ENCODE measurements around the gene RIMBP2.

GRCh38 chr12:130454296-130454695 is 261.8 kb downstream of the RIMBP2 start:
- TF ChIP-seq INSM2 (tag by site-specific recombination; IDR thresholded peaks at IDR 0.05) = no peak
- TF ChIP-seq CTCF (tag by site-specific recombination; IDR thresholded peaks at IDR 0.05) = no peak
- no peak for TF ChIP-seq REST (tag by site-specific recombination; IDR thresholded peaks at IDR 0.05)
- TF ChIP-seq ZNF239 (tag by site-specific recombination; IDR thresholded peaks at IDR 0.05) = no peak
- TF ChIP-seq ZBTB49 (tag by site-specific recombination; IDR thresholded peaks at IDR 0.05; ENCODE audit: low read depth) = no peak
- TF ChIP-seq ZSCAN18 (tag by site-specific recombination; IDR thresholded peaks at IDR 0.05) = no peak
- no peak for TF ChIP-seq PBX3 (CRISPR knock-in tag; IDR thresholded peaks at IDR 0.05)
- TF ChIP-seq ATF2 (tag by site-specific recombination; IDR thresholded peaks at IDR 0.05; ENCODE audit: low read depth) = no peak

Data from HEK293 (cell line).